Stimulated activated CD8-positive, alpha-beta memory T cell treated with anti-CD3 and anti-CD28 coated beads, Interleukin-7, amount 100 ng/mL, for 4 hours (primary cell): Measurements from ENCODE around the gene ENTR1.
A peak's percentile ranks its signal among the peaks of the same experiment; 100 is the strongest.

Source experiments
- DNase-seq, 2 donors: peaks; one replicate each; pipeline ENCODE4 v3.0.0-alpha.2; 2020; ENCODE audit warnings: low read depth in 2 of 2

The ENTR1 gene

GRCh38 chr9:136362450-136362784, 48.0 kb downstream of the ENTR1 start:
- no peak for DNase-seq

- no peak for DNase-seq
These were observed 48.5 kb downstream of the ENTR1 start for GRCh38 chr9:136361754-136362449.

GRCh38 chr9:136361047-136361753, 49.2 kb downstream of the ENTR1 start:
- DNase-seq: no peak

GRCh38 chr9:136359774-136360718, 50.4 kb downstream of the ENTR1 start:
- no peak for DNase-seq

GRCh38 chr9:136358888-136359287, 51.5 kb downstream of the ENTR1 start:
- no peak for DNase-seq

GRCh38 chr9:136358016-136358415, 52.4 kb downstream of the ENTR1 start:
- DNase-seq: no peak

GRCh38 chr9:136357202-136357725, 53.1 kb downstream of the ENTR1 start:
- DNase-seq: no peak

GRCh38 chr9:136355616-136356557, 54.5 kb downstream of the ENTR1 start:
- DNase-seq: no peak

GRCh38 chr9:136354592-136355085, 55.8 kb downstream of the ENTR1 start:
- no peak for DNase-seq

GRCh38 chr9:136353757-136354488, 56.5 kb downstream of the ENTR1 start:
- no peak for DNase-seq

- DNase-seq: no peak
These were observed 57.3 kb downstream of the ENTR1 start for GRCh38 chr9:136353088-136353487.

GRCh38 chr9:136352682-136353081, 57.7 kb downstream of the ENTR1 start:
- DNase-seq: peak in 1 of 2 donors; percentile 16
